DMS79 (cell line): ENCODE data around the gene NUAK2.
A peak's percentile ranks its signal among the peaks of the same experiment; 100 is the strongest.
"Not testable (repeated sequence)": the region's sequence is repeated elsewhere in the genome, so short reads cannot be mapped to it uniquely, and the experiment has no call there.

Experiments
- DNase-seq: peaks from one replicate; lab custom pipeline; 2025; lab: John Stamatoyannopoulos, UW

The NUAK2 gene

DNA sequence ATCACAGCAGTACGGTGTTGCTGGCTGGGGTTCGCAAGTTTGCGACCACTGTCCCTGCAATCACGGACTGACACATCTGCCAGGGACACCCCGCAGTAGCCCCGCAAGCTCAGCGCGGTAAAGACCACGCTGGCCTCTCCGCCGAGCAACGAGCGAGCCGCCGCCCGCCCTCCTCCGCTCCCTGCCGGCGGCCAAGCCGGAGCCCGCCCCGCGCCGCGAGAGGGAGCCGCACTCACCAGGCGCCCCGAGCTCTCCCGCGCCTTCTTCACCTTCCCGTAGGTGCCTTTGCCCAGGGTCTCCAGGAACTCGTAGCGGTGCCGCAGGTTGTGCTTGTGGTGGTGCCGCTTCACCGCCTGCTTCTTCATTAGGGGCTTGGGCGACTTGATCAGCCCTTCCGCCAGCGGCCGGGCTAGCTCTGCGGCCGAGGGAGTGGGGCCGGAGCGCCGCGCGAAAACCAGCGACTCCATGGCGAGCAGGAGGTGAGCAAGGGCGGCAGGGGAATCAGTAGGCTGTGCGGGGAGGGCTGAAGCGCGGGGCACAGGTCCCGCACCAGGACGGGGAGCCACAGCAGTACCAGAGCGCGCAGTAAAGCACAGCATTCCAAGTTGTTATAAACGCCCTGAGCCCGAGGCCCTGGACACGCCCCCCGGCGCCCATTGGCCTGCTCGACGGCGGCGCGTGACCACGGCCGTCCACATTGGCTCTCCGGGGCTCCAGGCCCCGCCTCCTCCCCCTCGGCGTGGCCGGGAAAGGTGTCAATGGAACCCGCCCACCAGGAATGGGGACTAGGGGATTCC, at the start of gene NUAK2:
Gene NUAK2 (minus strand): TSS at position 584 of the 797 bp plus-strand sequence. CDS start 117 bp downstream, at position 467.
- peak; percentile 86 for DNase-seq

DNA sequence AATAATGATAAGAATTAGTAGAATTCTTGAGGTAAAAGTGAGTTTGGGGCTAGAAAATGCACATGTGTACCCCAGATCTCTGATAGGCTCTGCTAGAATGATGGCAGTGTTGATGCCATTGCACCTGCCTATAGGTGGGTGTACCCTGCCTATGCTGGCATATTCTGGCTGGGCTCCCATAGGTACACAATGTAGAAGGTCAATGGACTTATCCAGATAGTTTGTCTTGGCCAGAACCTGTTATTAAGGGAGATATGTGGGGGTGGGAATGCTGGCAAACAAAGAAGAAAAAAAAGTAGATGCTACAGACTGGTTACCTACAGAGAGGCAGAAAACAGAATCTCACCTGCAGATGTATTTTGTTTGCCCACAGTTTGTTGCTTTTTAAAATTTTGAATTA, 49.2 kb upstream of the NUAK2 start:
- DNase-seq = no peak

DNA sequence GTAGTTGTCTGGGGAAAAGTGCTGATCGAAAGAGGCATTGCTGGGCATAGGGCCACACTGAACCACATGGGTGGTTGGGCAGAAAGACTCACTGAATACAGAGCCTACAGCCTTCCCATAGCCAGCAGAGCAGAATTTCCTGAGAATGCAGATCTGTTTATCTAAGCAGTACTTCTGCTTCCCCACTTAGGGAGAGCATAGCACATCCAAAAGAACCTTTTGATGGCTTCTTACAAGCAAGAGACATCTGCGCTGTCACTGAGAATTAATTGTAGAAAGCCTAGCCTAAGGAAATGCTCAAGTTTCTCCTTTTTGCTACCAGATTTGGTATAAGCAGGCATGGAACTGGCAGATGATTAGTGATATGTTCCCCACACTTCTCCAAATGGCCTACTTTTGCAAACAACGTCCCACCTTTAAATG, 48.2 kb upstream of the NUAK2 start:
- no peak for DNase-seq

DNA sequence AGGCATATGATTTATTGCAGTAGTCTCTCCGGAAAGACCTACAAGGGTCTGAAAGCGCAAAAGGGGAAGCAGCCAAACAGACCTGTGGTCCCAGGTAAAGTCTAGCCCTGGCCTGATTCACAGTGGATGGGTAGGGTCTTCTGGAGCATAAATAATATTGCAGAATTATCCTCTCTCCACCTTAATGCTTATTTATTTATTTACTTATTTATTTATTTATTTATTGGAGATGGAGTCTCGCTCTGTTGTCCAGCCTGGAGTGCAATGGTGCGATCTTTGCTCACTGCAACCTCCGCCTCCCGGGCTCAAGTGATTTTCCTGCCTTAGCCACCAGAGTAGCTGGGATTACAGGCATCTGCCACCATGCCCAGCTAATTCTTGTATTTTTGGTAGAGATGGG, 46.9 kb upstream of the NUAK2 start:
- no peak for DNase-seq

DNA sequence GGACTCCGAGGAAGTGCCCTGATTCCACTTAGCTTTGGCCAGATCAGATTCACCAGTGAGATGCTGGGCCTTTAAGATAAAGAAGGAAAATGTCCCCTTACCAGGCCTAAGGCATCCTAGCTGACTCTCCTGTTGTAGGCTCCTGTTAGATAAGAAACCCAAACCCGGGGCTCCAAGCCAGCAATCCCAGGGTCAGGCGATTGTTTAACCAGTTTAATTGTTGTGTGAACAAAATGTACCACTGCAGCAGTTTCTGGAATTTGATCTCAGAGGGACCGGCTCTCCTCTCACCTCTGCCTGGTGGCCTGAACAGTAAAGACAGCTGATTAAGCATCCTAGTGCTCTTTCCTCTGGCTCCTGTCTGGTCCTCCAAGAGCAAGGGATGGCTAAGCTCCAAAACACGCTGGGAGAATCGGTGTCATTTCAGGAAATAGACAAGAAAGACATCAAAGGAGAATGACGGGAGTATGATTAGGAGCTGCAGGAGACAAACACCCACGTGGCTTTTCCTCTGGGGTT, 44.5 kb upstream of the NUAK2 start:
- DNase-seq = no peak

DNA sequence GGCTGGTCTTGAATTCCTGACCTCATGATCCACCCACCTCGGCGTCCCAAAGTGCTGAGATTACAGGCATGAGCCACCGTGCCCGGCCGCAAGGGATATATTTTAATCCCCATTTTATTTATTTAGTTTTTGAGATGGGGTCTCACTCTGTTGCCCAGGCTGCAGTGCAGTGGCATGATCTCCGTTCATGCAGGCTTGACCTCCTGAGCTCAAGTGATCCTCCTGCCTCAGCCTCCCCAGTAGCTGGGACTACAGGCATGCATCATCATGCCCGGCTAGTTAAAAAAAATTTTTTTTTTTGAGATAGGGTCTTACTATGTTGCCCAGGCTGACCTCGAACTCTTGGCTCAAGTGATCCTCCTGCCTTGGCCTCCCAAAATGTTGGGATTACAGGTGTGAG, 43.5 kb upstream of the NUAK2 start:
- DNase-seq = not testable (repeated sequence)

DNA sequence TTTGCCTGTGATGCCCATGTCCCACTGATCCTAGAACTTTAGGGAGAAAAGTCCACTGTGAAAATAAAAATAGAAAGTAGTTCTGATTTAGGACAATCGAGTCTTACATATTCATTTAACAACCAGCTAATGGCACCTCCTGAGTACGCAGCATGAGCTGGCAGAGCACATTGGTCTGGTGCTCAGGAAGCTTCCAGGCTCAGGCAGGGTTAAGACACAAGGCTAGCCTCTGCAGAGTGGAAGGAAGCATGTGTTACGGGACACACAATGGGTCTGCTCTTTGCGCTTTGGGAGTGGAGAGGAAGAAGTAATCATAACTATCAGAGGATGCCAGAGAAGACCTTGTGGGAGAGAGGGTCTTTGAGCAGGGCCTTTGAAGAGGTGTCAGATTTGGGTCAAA, 39.3 kb upstream of the NUAK2 start:
- no peak for DNase-seq

DNA sequence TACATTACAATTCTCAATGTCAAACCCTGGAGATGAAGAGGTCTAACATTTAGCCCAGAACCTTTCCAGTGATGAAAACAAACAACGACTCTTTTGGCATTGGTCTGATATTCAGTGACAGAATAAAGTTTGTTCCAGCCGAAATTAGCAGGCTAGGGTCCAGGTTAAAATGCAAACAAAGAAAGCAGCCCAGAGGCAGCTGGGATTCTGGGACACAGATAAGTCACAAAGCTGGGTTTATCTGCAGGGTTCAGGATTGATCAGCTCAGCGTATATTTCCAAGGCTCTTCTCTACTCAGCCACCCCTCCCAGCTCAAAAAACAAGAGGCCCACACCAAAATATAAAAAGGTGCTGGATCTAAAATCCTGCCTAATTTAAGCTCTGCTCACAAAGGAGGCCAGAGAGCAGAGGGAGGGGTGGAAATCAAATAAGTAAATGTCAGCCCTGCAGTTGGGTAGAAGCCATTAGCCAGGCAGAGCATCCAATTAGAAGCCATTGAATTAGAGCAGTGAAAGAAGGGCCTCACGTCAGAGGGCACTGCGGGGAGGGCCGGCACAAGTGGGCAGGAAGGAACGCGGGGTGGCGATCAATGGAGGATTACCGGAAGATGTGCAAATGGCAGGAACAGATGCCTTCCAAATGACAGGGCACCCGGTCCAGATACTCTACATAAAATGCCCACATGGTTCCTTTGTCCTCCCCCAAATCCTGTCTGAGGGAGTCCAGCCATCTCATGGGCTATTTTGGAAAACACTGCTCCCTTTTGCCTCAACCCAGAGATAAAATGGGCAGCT, 38.4 kb upstream of the NUAK2 start:
- DNase-seq = no peak

DNA sequence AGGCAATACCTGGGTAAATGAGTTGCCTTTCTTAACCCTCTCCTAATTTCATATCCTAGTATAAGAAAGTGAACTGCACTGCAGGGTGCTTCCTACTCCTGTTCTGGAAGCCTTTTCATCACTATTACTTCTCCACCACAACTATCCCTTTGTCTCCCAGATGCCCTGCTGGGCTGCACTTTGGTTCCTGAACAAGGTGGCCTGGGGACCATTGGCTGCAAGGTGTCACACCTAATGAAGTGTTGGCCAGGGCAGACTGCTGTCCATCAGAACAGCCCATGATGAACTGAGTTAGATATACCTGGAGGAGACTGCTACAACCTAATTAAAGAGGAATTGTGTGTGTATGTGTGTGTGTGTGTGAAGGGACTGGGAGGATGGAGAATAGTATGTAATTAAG, 37.0 kb upstream of the NUAK2 start:
- DNase-seq = no peak

DNA sequence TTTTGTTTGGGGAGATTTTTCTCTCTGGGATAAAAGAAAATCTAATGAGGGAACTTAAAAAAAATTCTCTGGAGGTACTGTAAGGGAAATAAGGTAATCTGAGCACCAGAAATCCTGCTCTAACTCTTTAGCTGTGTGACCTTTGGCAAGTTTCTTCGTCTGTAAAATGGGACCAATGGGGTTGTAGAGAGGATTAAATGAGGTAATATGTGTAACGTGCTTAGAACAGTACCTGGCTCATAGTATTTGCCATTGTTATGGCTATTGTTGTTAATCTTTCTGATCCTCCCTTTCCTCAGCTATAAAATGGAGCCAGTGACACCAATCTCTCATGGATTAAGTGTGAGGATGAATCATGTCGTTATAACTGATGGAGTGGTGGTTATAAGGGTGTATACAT, 36.0 kb upstream of the NUAK2 start:
- no peak for DNase-seq

DNA sequence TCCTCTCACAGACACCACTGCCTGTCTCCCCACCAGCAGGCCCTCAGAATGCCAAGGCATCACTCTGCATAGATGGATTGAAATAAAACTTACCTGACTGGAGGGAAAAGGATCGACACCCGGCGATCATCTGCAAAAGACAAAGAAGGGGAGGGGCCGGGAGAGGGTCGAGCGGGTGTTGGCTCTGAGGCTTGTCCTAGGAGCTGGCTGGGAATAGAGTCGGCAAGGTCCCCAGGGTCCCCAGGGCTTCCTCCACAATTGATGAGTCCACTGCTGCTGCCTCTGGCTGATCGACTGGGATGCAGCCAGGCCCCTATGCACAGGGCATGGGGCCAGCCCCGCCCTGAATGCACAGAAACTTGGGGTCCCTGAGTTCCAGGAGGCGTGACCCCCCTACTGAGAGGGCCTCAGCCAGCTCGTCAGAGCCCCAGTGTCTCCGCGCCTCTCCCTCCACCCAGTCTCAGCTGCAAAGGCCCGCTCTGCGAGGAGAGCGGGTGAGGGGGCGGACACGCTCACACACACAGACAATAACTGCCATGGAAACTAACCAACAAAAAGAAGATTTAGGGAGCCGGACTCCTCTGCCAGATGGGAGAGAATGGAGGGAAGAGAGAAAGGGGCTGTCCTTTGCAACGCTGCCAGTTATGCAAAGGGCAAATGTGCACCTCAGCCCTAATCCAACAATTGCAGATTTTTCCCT, 35.0 kb upstream of the NUAK2 start, which contains the start of gene KLHDC8A:
Gene KLHDC8A (minus strand): TSS at position 483 of the 700 bp plus-strand sequence. CDS start 13,318 bp downstream, outside the sequence.
- DNase-seq = no peak

DNA sequence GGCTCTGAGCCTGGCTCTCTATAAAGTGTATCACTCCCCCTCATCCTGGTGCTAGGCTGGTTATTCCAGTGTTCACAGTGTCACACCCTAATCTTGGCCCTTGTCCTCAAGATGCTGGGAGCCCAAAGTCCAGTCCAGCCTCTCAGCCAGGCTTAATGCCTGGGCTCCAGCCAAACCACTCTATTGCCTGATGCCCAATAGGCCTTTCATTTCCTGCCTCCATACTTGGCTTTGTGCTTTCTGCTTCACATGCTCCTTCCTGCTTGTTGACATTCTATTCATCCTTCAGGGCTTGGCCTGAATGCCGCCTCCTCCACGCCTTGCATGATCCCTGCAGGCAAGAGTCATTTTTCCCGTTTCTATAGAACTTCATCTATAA, 33.5 kb upstream of the NUAK2 start:
- no peak for DNase-seq

DNA sequence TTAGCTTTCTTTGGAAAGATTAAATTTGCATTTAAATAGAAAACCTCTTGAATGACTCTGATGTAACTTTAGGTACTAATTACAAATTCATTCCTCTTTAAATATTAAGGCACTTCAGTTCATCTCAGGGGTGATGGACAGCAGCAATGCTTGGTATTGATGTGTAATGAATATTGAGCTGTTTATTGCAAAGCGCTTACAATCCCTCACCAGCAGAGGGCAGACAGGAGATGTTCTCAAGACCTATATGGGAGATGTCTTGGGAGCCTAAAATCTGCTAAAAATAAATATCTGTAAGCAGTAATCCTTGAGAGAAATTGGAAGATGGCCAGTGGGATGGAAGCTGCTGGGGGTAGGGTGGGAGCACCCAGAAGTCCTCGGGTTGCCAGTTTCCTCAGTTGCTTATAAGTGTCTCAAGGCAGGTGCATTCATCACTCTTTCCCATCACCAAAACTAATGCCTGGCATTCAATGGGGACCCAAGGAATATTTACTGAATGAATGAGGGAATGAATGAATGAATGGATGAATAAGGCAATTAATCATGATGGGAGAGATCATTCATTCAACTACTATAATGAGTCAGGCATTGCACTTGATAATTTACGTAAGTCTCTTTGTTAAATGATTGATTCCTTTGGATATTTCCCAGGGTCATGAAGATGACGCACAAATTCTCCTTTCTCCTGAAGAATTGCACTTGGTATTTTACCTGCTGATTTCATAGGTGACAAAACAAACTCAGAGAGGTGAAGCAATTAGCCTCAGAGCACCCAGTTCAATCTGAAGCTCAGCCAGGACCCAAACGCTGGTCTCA, 32.9 kb upstream of the NUAK2 start:
- DNase-seq = peak; percentile 37

DNA sequence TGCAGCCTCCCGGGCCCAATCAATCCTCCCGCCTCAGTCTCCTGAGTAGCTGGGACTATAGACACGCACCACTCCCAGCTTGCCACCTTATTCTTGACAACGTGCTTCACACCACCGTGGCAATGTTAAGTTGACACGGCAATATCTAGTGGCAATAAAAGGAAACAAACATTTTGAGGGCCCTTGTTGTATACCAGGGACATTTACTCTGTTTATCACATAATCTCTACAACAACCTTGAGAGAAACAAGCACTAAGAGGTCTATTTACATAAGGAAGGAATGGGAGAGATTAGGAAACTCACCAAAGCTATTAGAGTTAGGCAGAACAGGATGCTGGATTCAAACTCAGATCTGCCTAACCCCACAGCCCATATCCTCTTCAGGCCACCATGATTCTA, 32.1 kb upstream of the NUAK2 start:
- DNase-seq = peak; percentile 41

DNA sequence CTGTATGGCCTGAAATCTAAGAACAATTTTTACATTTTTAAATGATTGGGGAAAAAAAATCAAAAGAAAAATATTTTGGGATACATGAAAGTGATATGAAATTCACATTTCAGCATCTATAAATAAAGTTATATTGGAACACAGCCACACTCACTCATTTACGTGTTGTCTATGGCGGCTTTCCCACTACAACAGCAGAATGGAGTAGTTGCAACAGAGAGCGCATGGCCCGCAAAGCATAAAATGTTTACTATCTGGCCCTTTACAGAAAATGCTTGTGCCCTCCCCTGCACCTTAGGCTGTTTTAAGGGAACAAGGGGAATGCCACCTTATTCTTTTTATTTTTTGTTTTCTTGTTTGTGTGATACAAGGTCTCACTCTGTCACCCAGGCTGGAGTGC, 31.6 kb upstream of the NUAK2 start:
- DNase-seq = no peak

DNA sequence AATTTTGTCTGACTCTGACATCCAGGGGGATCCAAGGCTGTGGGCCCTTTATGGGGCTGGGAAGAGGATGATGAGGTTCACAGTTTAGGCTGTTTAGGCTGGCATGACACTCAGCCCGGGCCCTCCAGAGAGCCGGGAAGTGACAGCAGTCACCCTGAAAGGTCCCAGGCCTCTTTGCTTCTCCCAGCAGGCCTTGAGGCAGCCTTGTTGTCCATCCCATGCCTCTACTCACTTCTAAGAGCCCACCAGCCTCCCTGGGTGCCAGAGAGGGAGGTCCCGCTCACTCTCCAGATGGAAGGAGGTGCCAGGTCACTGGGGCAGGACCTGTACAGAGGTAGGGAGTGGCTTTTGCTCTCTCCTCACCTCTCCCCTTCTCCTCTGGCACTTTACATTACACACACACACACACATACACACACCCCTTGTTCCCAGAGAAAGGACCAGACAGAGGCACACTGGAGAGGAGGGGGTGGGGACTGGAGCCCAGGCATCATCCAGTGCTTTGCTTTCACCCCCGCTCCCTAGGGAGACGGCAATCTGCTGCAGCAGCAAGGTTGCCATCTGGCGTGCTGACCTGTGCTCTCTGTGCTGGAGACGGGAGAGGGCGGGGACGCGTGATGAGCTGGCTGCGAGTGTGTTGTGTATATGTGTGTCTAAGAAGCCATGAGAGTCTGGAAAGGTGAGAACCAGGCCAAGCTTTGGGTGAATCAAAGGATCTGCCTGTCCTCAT, 30.6 kb upstream of the NUAK2 start:
- peak; percentile 82 for DNase-seq

DNA sequence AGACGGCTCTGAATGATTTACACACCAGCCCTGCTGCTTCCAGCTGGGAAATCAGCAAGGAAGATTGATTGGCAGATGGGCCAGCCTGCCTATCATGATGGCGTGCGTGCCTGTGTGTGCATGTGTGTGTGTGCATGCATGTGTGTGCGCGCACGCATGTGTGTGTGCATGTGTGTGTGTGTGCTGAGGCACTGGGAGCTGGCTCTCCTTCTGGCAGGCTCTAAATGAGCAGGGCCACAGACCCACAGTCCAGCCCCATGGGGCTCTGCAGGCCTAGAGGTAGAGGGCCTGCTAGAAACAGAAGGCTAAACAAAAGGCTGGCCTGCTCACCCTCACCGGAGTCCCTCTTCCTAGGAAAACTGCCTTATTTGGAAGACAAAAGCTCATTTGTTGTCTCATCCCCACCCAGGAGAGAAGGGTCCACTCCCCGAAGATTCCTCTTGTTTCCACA, 29.2 kb upstream of the NUAK2 start:
- no peak for DNase-seq

DNA sequence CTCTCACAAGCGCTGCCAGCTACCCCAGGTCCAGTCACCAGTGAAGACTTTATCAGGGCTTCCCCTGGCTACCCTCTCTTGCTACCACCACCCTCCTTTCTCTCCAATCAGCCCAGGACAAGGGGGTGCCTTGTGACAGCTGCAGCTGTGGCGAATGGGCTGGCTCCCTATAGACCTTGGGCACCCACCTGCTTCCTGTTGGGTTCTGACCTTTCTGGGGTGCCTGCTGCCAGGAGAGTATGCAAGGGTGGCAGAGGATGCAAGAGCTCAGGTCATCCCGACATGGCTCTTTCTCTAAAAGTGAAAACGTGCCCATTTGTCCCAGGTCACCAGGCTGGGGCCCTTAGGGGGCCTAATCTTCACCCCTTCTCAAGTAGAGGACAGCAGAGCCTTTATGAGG, 28.6 kb upstream of the NUAK2 start:
- DNase-seq = no peak

DNA sequence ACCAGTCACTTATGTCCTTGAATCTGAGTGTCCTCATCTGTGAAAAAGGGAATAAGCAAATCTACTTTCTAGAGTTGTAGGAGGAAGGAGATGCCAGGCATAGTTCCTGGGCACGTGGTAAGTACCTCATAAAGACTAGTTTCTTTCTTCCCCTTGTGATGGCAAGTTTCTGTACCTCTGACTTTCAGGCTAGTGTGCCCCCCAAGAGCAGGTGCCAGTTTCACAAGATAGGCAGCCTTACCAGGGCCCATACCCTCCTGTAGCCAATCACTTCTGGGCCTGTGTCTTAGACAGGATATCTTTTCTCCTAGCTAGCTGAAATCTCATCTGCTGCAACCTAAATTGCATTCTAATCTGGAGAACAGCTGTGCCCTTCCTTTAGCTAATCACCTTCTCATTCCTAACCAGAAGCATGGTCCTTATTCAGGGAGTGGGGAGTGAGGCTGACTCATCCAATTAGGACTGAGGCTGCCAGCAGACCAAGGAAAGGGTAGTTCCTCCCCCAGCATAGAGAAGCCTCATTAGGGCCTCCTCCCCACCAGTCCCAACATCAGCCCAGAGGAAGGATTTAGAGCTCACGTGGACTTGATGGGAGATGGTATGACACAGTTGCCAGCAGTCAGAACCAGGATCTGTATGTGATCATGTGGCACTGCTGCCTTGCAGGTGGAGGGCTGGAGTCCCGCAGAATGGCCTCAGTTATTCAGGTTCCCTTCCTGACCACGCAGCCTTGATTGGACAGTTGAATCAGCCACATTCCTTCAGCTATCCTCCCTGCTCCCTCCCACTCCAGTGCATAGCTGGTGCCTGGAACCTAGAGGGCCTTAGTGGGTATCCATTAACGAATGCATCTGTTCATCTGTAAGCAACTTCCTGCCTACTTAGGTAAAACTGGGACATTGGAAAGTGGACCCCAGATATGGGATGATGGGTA, 27.3 kb upstream of the NUAK2 start:
- no peak for DNase-seq
